Activated CD4-positive, alpha-beta T cell treated with anti-CD3 and anti-CD28 coated beads, Interleukin-2, Interleukin-6, amounts not matched to agents 100 ng/mL and 50 ng/mL, durations not matched to agents 16 hours and 8 hours (primary cell): Measurements from ENCODE around the gene CDKAL1.
"Not testable (repeated sequence)": the region's sequence is repeated elsewhere in the genome, so short reads cannot be mapped to it uniquely, and the experiment has no call there.

Experiments used
- DNase-seq: peaks from one replicate; pipeline ENCODE4 v3.0.0-alpha.2; 2020

CDKAL1 gene

DNA sequence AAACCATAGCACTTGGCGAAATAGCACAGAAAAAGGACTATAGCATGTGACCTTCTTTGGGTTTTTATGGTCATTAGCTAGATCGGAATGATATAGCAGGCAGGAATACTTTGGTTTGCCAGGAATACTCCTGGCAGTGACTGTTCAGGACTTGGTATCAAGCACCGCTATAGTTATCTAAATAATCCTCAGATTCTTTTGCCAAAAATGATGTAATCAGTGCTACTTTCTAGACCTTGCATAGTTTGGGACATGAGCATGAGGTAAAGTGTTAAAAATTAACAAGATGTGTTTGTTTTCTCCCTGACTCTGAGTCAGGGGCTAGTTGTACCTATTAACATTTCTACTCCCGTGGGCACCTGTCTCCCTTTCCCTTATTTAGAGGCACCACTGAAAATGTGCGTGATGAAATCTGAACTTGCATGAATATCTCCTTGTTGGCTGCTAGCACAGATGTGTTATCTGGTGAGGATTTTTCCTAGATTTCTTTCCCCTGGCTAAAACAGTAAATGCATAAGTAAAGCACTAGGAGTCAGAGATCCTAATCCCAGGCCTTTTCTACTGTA lies 511.0 kb downstream of the CDKAL1 start:
- no peak for DNase-seq

DNA sequence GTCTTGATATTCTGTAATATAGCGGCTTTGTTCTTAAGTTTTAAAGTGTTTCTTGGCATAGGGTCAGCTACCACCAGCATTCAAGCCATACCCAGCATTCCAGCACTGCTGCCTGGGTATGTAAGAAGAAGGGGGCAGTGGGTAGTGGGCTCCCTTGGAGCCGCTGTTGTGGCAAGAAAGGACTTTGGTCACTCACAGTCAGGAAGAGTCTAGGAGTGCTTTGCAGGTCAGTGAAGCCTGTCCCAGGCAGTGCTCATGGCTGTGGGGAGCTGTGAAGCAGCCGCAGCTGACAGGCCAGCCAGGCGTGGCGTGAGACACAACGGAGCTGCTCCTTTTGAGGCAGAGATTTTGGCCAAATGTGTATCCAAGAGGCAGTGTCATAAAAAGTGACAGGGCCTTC lies 512.0 kb downstream of the CDKAL1 start:
- no peak for DNase-seq

DNA sequence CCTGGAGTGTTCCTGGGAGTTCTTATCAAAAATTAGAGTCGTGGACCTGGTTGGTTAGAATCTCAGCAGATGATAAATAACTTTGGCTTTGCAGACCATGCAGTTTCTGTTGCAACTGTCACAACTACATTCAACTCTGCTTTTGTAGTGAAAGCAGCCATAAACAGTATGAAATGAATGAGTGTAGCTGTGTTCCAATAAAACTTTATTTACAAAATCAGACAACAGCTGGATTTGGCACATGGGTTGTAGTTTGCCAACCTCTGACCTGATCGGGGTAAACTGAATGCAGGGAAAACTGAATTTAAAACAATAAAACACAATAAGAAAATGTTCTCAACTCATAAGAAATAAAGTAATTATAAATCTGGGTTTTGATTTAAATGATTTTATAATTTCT lies 513.8 kb downstream of the CDKAL1 start:
- no peak for DNase-seq

DNA sequence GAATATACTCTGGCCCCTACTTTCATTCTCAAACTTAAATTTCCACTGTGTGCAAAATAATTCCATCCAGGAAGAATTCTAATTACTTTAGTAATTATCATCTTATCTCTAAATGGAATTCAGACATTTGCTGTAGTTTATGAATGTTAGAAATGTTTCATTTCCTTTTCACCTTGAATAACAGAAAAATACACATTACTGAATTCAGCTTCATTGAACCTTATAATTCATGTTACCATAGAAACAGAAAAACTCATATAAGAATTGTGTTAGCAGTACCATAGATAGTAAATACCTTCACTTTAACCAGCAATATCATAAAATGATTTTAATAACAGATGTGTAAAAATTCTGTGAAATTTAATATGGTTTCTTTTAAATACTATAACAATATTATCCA lies 514.9 kb downstream of the CDKAL1 start:
- no peak for DNase-seq

DNA sequence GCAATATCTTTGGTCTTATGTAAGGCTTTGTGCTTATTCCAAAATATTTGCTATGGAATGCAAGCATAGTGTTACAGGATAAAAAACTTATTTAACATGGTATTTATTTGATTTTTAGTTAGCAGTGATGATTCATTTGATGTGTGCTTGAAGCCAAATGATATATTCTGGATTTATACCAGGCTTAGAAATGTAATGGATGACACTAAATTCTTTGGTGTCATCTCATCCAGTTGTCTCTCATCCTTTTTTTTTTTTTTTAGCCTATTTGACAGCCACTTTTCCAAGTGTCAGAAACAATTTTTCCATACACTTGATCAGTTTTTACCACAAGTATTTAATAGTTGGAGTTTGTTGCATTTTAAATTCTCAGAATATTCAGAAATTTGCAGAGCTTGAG lies 515.3 kb downstream of the CDKAL1 start:
- DNase-seq = no peak

DNA sequence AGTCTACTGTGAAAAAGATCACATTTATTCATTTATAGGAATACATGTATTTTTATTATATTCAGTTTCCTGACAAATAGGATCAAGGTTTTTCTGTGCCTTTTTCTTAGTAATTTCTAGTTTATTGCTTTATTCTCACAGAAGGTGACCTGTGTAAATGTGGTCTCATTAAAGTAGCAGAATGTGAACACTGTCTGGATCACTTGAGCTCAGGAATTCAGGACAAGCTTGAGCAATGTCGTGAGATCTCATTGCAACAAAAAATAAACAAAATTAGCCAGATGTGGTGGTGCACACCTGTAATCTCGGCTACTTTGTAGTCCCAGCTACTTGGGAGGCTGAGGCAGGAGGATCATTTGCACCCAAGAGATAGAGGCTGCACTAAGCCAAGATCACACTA lies 516.7 kb downstream of the CDKAL1 start:
- DNase-seq = no peak

DNA sequence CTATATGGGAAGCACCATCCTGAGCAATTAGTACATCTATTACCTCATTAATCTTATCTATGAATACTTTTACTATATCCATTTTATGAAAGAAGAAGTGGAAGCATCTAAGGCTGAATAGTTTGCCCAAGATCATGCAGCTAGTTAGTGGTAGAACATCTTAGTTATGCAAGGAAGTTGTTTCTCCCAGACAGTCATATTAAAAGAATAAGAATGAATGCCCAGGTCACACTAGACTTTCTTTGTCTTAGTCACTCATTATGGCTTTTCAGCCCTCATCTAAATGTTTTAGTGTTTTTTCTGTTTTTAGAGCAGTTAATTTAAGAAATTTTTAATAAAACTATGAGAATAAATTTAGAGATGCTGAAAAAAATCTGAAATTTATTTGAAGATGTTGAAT lies 517.5 kb downstream of the CDKAL1 start:
- DNase-seq = no peak

DNA sequence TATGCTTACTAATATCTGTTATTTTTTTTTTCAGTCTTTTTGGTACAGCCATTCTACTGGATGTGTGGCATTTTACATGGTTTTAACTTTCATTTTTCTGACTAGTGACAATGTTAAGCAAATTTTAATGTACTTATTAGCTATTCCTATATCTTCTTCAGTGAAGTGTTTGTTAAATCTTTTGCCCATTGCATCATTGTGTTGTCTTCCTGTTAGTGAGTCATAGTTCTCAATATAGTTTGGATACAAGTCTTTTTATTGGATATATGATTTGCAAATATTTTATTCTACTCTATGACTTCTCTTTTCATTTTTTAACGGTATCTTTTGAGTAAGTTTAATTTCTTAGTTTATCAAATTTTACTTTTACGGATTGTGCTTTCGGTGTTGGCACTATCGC lies 519.4 kb downstream of the CDKAL1 start:
- no peak for DNase-seq

DNA sequence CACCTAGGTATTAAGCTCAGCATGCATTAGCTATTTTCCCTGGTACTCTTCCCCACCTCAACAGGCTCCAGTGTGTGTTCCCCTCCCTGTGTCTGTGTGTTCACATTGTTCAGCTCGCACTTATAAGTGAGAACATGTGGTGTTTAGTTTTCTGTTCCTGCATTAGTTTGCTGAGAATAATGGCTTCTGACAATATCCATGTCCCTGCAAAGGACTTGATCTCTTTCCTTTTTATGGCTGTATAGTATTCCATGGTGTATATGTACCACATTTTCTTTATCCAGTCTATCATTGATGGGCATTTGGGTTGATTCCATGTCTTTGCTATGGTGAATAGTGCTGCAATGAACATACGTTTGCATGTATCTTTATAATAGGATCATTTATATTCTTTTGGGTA lies 521.2 kb downstream of the CDKAL1 start:
- DNase-seq = not testable (repeated sequence)

DNA sequence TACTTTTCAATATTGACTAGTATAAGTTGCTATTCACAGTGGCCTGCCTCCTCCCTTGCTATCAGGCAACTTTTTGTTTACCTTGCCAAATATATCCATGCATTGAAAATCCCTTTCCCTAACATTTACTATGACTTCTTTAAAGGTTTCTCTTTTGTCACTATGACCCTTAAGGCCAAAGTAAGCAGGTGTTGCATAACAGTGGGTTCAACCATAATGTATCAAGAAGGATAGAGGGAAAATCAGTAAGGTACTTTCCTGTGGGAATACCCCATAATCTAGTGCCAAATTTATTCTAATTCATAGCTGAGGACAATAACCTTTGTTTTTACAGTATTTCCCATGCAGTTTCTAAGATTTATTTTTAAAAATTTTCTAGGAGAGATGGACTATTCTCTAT lies 527.6 kb downstream of the CDKAL1 start:
- no peak for DNase-seq

DNA sequence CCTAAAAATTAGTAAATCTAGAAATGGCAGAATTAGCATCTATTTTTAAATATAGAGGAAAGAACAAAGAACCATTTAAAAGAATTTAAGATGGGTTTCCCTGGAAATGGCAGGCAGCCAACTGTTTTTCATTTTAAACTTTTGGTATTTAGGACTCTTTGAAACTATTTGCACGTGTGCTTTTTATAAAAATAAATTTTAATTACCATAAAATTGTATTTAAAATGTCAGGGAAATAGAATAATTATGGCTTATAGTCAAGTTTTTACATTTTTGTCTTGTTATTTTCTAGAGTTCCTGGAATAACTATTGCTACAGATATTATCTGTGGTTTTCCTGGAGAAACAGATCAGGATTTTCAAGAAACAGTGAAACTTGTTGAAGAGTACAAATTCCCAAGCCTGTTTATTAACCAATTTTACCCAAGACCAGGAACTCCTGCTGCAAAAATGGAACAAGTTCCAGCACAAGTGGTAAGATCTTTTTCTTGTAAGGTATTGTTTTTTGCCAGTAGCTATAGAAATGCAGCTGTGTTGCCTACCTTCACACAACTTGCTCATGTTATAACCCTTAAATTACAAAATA lies 530.6 kb downstream of the CDKAL1 start:
- no peak for DNase-seq

DNA sequence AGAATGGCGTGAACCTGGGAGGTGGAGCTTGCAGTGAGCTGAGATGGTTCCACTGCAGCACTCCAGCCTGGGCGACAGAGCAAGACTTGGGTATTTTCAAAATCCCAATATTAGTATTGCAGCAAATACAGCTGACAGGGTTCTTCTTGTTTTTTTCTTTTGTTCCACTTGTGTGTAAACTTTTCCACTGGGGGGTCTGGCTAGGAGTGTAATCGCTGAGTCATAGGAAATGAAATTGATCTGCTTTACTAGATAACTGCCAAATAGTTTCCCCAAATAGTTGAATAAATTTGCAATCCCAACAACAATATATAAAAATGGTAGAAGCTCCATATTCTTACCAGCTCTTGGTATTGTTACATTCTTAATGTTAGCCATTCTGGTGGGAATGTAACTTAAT lies 533.3 kb downstream of the CDKAL1 start:
- DNase-seq = no peak

DNA sequence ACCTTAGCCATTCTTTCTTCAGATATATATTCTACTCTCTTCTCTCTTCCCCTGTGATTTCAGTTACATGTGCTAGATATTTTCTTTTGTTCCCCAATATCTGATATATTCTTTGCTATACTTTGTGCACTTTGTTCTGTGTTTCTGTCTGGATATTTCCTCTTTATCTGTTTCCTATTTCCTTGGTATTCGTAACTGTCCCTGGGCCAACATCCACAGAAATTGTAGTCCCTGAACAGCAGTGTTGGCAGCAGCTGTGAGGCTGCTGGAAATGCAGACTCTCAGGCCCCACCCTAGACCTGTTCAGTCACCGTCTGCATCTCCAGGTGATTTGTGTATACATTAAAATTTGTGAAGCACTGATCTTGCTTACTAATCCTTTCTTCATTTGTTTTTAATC lies 536.4 kb downstream of the CDKAL1 start:
- no peak for DNase-seq

DNA sequence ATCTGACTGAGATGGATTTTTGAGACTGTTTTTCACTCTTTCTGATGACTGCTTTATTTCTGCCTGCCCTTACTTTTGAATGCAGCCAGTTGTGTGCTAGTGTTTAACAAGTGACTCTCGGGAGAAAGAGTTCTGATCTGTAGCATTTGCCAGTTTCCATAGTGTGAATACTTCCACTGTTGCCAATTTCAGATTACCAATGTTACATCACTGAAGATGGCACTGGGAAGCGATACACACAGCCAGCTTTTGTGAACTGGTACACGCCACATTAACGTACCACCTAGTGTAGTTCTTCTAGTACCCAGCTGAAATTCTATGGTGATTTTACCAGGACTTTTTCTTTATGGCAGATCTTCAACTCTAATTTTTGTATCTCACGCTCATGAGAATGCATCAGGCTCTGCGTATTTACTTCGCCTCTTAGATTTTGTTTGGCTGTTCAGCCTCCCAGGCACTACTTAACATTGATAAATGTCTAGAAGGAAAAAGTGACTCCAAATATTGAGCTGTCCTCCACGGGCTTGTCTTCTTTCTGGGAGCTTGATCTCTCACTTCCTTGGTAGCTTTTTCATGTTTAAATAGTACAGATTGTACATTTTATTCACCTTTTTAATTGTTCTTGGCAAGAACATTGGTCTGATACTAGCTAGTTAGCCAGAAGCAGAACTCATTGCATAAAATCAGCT lies 537.7 kb downstream of the CDKAL1 start:
- no peak for DNase-seq

DNA sequence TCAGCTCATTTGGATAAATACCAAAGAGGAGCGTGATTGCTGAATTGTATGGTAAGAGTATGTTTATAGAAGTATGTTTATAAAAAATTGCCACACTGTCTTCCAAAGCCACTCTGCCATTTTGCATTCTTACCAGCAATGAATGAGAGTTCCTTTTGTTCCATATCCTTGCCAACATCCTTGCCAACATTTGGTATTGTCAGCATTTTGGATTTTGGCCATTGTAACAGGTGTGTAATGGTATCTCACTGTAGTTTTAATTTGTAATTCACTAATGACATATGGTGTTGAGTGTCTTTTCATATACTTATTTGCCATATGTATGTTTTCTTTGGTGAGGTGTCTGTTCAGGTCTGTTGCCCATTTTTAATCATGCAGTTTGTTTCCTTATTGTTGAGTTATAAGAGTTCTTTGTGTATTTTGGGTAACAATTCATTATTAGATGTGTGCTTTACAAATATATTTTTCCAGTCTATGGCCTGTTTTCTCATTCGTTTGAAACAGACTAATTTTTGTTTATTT lies 539.1 kb downstream of the CDKAL1 start:
- no peak for DNase-seq

DNA sequence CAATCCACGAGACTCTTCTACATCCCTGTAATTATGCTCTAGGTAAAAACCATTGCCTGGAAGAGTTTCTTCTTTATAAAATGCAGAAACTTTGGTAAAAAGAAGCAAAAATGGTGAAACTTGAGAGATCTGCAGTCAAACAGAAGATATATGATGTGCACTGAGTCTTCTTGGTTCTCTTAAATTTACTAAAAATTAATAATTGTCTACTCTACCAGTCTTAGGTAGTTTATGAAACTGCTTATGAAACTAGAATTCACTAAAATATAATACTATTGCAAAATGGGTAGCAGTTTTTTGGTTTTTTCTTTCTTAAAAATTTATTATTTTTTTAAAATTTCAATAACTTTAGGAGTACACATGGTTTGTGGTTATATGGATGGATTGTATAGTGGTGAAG lies 540.2 kb downstream of the CDKAL1 start:
- DNase-seq = no peak

DNA sequence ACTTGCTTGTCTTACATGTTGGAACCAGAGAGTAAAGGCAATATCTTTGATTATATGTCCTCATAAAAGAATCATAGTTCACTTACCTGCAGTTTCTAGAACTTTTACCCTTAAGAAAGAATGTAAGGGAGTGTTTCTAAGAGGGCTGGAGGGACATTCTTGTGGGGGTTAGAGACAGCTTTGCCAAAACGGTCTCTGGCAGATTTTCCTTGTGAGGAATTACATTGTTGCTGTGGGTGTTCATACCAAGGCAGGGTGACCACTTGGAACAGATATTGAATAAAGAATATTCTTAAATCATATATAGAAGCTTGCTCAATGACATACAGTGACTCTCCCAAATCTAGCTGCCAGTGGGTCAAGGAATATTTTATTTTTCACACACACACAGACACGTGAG lies 541.7 kb downstream of the CDKAL1 start:
- no peak for DNase-seq

DNA sequence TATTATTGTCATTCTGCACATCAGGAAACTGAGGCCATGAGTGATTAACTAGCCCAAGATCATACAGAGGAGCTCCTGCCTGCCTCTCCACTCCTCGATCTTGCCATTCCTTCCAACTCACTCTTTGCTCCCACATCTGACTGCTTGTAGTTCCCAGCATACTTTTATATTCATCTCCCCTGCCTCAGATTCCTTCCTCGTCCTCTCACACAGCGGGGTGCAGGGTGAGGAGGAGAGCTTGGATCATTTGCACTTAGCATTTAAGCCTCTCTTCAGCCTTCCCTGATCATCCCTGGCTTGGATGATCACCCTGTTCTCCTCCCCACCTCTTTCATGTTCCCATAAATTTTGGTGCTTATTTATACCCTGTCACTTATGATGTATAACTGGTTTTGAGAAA lies 544.2 kb downstream of the CDKAL1 start:
- DNase-seq = no peak

DNA sequence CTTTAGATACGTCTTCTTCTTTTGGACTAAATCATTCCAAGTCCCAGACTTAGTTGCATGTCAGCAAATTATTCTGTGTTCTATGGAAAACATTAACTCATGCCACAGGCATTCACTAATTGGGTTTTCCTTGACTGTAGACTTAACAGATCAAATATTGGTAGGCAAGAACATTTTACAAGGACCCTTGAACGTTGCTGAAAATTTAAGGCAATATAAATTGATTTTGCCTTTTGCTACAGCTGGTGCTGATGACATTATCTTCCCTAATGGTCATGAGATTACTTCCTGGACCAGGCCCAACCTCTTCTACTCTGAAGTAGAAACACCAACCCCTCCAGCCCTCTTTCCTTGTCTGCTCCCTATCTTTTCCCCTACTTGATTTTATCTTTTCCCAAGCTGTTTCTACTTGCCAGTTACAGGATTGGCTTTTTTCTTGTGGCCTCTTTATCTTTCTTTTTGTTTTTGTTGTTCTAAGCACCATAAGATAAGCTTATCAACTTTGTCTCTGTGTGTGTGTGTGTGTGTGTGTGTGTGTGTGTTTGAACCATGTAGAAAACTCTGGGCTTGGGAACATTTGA lies 545.3 kb downstream of the CDKAL1 start:
- DNase-seq = no peak

DNA sequence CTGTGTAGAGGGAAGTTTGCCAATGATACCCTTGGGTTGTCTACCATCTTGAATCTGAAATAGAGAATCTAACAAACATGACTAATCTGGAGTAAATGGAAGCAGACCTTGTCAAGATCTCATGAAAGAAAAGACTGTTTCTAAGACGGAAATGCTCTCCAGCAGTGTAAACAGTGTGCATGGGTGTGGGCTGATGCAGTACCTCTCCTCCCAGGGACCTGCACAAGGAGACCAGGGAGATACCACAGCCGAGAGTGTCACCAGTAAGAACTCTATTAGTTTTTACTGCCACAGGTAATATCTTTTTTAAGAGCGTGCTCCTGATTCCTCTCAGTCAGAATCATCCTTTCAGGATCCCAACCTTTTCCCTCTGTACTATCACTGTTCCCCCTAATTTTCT lies 546.0 kb downstream of the CDKAL1 start:
- no peak for DNase-seq

DNA sequence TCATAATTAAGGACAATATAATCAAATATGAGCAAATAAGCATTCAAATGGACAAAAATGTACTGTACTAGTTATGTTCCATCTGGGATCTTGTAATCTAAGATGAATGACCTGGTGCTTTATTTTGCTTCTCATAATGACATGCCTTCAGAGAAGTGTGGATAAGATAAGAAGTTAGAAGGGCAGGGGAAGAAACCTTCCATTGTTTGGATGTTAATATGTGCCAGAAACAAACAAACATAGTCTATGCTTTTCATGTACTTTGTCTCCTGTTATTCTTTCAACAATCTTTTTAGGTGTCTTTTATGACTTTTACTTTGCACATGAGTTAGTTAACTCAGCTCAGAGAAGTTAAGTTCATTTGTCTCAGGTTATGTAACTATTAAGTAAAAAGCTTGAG lies 547.8 kb downstream of the CDKAL1 start:
- no peak for DNase-seq

DNA sequence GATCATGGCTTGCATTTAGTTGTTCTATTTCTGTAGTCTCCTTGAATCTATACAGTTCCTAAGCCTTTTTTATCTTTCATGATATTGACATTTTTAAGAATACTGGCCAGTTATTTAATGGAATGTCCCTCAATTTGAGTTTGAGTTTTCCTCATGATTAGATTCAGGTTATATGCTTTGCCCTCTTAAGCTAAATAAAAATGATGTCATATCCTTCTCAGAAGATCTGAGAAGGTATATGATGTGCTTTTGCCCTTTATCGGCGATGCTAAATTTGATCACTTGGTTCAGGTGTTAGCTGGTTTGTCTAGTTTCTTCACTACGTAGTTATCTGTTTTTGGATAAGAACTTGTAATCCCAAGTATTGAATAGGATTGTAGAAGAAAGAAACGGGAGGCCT lies 549.5 kb downstream of the CDKAL1 start:
- no peak for DNase-seq

DNA sequence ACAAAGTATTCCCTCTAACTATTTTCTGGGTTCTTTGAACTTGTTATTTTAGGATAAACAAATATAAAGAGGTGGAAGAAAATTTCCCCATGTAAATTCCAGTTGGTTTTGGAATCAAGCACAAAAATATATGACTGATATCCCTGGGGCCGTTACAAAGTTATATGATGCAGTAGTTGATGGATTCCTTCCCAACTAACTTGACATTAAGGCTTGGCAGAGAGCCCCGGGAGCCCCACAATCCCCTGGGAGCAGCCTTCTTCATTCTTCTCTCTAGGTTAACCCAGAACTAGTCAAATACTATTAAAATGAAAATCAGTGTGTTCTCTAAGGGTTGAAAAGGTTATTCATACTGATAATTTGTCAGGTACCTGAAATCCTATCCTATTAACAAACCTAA lies 550.4 kb downstream of the CDKAL1 start:
- DNase-seq = no peak

DNA sequence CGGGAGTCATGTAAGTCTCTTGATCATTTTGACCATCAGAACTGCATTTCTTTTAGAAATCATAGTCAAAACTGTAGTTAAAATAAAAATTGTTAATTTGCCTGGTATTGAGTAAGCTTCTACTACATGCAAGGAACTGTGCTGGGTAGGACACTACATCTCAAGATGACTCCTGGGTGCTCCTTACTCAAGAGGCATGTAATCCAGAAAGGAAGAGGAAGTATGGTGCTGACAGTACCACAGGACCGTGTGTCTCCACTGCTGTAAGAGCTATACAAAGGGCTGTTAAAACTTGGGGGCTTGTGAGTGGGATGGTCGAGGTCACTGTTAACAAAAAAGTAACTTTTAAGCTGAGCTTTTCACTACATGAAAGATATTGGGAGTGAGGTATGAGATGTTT lies 551.0 kb downstream of the CDKAL1 start:
- DNase-seq = no peak
